Measurements from ENCODE around the gene TAS2R50. TPM values are rescaled to one million over a fixed set of nuclear protein-coding genes. Genes with fewer than 3 reads are reported as not detected.
A peak's percentile ranks its signal among the peaks of the same experiment; 100 is the strongest.
"Not testable (repeated sequence)": the region's sequence is repeated elsewhere in the genome, so short reads cannot be mapped to it uniquely, and the experiment has no call there.

Gene TAS2R50
- 87.4 and 92.9 TPM in 2 replicates for total RNA-seq (2013; cell fraction: nucleolus; rRNA removed)
- total RNA-seq (2014; rRNA removed) = 3.2 and 3.4 TPM in 2 replicates
- 2.8 and 3.1 TPM in 2 replicates for total RNA-seq (2014; rRNA removed; fragmentation: Illumina TruSeq; extraction: Trizol)
- total RNA-seq (2021) = 0.74 and 1.6 TPM in 2 replicates
- polyA plus RNA-seq (2011; ENCODE audit: low read depth) = not detected
- polyA plus RNA-seq (2011; rRNA removed) = 0.69 and 0.78 TPM in 2 replicates
- not detected in 2 replicates for polyA plus RNA-seq (2011; cell fraction: cytosol; rRNA removed)
- 2.1 and 2.5 TPM in 2 replicates for polyA plus RNA-seq (2011; cell fraction: nucleus; rRNA removed)
- polyA plus RNA-seq (2012) = 0.11 TPM in 1 of 2 replicates, not detected in the other
- not detected in 2 replicates for polyA plus RNA-seq (2014; fragmentation: Illumina TruSeq; extraction: Trizol)
- polyA plus RNA-seq (2014; fragmentation: Nextera tagmentation; extraction: Ambion mirVana) = not detected
- polyA plus RNA-seq (2014; rRNA removed) = 0.13 TPM in 1 of 2 replicates, not detected in the other
- polyA plus RNA-seq (2016; fragmentation: Nextera tagmentation; extraction: Ambion mirVana) = under 1 TPM in 1 of 2 experiments, not detected in 1; 0.33 TPM
- 18.9 and 20.8 TPM in 2 replicates for polyA minus RNA-seq (2011; rRNA and poly(A)+ RNA removed)
- polyA minus RNA-seq (2011; cell fraction: cytosol; rRNA and poly(A)+ RNA removed) = not detected in 2 replicates
- polyA minus RNA-seq (2011; cell fraction: nucleus; rRNA and poly(A)+ RNA removed) = 35.7 and 57.3 TPM in 2 replicates
- percentile 79 among the genes with signal in this experiment for Bru-seq, nascent RNA
- percentile 68 among the genes with signal in this experiment for BruChase-seq, experiment 1, labeled RNA remaining after a 6-hour chase
- BruChase-seq, experiment 2, labeled RNA remaining after a 2-hour chase = percentile 87 among the genes with signal in this experiment
- long read RNA-seq, experiment 1 = 0 reads
- long read RNA-seq, experiment 2 = 0 reads

GRCh38 chr12:10986812-10987211 is at the start of gene TAS2R50:
TAS2R50 (minus strand) TSS chr12:10986912; CDS start chr12:10986860, 52 bp downstream.
- no peaks in the 10 kb centered on the region for H3K9me3 ChIP-seq (replicated peaks; ENCODE audit: control insufficient read depth, insufficient read depth, low read length)
- WGBS (ENCODE audit: insufficient coverage, insufficient replicate concordance, low lambda C conversion rate, missing lambda C conversion rate) = 50% methylated on average over 2 of the region's 2 CpGs
- FAIRE-seq (no peak), DNase-seq (ENCODE audit: low read depth, low spot score) (no peak), ATAC-seq (no peak)
- H3K27ac ChIP-seq (ENCODE audit: control insufficient read depth, insufficient read depth) = no peak within 1 kb of the TSS
- no peaks in the 10 kb centered on the region; the same call in 1 of the 2 replicates for H4K20me1 ChIP-seq (ENCODE audit: control insufficient read depth, insufficient read depth)
- no peak within 1 kb of the TSS for H3K9ac ChIP-seq (ENCODE audit: control insufficient read depth, insufficient read depth, low read length)
- TF ChIP-seq CTCF (IDR thresholded peaks at IDR 0.05 in 2 of 3, conservative IDR thresholded peaks at IDR 0.05 in 1 of 3; ENCODE audit: control insufficient read depth in 2 of 3, extremely low read depth in 1 of 3, insufficient read depth in 1 of 3, low read depth in 3 of 3, low read length in 3 of 3) (no peak), RELA (IDR thresholded peaks at IDR 0.05; ENCODE audit: borderline replicate concordance, partially characterized antibody) (no peak), ZNF24 (IDR thresholded peaks at IDR 0.05) (no peak), CBFB (IDR thresholded peaks at IDR 0.05; ENCODE audit: low read depth) (no peak), SUZ12 (IDR thresholded peaks at IDR 0.05; ENCODE audit: unreplicated experiment) (no peak), SMAD5 (IDR thresholded peaks at IDR 0.05; ENCODE audit: low read depth) (no peak), NFXL1 (IDR thresholded peaks at IDR 0.05; ENCODE audit: borderline replicate concordance) (no peak), POLR2AphosphoS2 (IDR thresholded peaks at IDR 0.05; ENCODE audit: low read depth, low read length) (no peak), BMI1 (IDR thresholded peaks at IDR 0.05; ENCODE audit: borderline replicate concordance) (no peak)
- intact Hi-C loops (cut with micrococcal nuclease; ENCODE audit: unreplicated experiment) (no loop called here), in situ Hi-C loops (cut with MboI) (no loop called here)
- BruUV-seq (replicated peaks) = no TSS peak
- POLR2A ChIA-PET = no interaction called here
- no peak within 1 kb of the TSS for H2AFZ ChIP-seq (ENCODE audit: control insufficient read depth, low read depth, low read length)
- H3K4me2 ChIP-seq (ENCODE audit: control insufficient read depth, insufficient read depth) = no peak within 1 kb of the TSS
- H3K4me3 ChIP-seq = no peak within 1 kb of the TSS
- SMC1A ChIA-PET (ENCODE audit: uncharacterized antibody, unreplicated experiment) = no interaction called here
- CTCF ChIA-PET = no interaction called here
- no peaks in the 10 kb centered on the region for H3K4me1 ChIP-seq (ENCODE audit: control insufficient read depth, insufficient read depth, low read length)
- no peaks in the 10 kb centered on the region for H3K36me3 ChIP-seq (ENCODE audit: control insufficient read depth in 2 of 2, insufficient read depth in 2 of 2, low read length in 1 of 2)
- no peaks in the 10 kb centered on the region for H3K27me3 ChIP-seq (replicated peaks in 1 of 2; ENCODE audit: control insufficient read depth in 2 of 2, insufficient read depth in 2 of 2, low read length in 1 of 2)
- RAD21 ChIA-PET (ENCODE audit: unreplicated experiment) = interaction anchor here (0.8 kb wide), 1 partner anchor 44 kb away, joined by 3 read pairs; no protein-coding TSS in a partner anchor
- no peaks in the 10 kb centered on the region for H3K79me2 ChIP-seq (ENCODE audit: control insufficient read depth, insufficient read depth, low read length)

GRCh38 chr12:11033959-11034358 is 47.2 kb upstream of the TAS2R50 start:
- POLR2A ChIA-PET; FAIRE-seq; BruUV-seq (replicated peaks); H3K27me3 ChIP-seq (replicated peaks in 1 of 2; ENCODE audit: control insufficient read depth in 2 of 2, insufficient read depth in 2 of 2, low read length in 1 of 2); in situ Hi-C loops (cut with MboI); H3K9me3 ChIP-seq (replicated peaks; ENCODE audit: control insufficient read depth, insufficient read depth, low read length); H3K4me3 ChIP-seq; H3K4me1 ChIP-seq (ENCODE audit: control insufficient read depth, insufficient read depth, low read length); H2AFZ ChIP-seq (ENCODE audit: control insufficient read depth, low read depth, low read length); SMC1A ChIA-PET (ENCODE audit: uncharacterized antibody, unreplicated experiment); H3K27ac ChIP-seq (ENCODE audit: control insufficient read depth, insufficient read depth); H3K36me3 ChIP-seq (ENCODE audit: control insufficient read depth in 2 of 2, insufficient read depth in 2 of 2, low read length in 1 of 2); H3K4me2 ChIP-seq (ENCODE audit: control insufficient read depth, insufficient read depth); H4K20me1 ChIP-seq (ENCODE audit: control insufficient read depth, insufficient read depth); RAD21 ChIA-PET (ENCODE audit: unreplicated experiment); H3K79me2 ChIP-seq (ENCODE audit: control insufficient read depth, insufficient read depth, low read length); CTCF ChIA-PET; intact Hi-C loops (cut with micrococcal nuclease; ENCODE audit: unreplicated experiment); DNase-seq (ENCODE audit: low read depth, low spot score); H3K9ac ChIP-seq (ENCODE audit: control insufficient read depth, insufficient read depth, low read length): not testable (repeated sequence)
- ATAC-seq = peak; percentile 56
- WGBS (ENCODE audit: insufficient coverage, insufficient replicate concordance, low lambda C conversion rate, missing lambda C conversion rate) = 100% methylated on average over 1 of the region's 3 CpGs

Data from GM12878 (cell line).